ENCODE results near the gene OR2D2.
"Not testable (repeated sequence)": the region's sequence is repeated elsewhere in the genome, so short reads cannot be mapped to it uniquely, and the experiment has no call there.

OR2D2 gene

DNA sequence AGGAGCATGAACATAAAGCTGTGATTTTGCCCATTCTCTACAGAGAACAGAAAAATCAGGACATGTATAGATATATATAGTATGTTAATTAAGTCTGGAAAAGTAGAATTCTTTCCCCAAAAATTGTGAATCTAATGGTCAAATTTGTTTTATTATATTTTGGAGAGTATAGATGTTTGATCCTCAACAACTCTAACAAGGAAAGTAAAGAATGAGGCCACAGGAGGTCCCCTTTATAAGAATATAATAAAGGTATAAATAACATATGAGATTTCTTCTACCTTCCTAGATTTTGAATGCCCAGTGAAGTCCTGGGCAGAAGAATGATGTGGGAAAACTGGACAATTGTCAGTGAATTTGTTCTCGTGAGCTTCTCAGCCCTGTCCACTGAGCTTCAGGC lies 16.0 kb downstream of the OR2D2 start, which contains the start of gene OR10A4:
Gene OR10A4 (plus strand): TSS at position 301 of the 400 bp plus-strand sequence. CDS start 23 bp downstream, at position 324.
- DNase-seq = no peak

DNA sequence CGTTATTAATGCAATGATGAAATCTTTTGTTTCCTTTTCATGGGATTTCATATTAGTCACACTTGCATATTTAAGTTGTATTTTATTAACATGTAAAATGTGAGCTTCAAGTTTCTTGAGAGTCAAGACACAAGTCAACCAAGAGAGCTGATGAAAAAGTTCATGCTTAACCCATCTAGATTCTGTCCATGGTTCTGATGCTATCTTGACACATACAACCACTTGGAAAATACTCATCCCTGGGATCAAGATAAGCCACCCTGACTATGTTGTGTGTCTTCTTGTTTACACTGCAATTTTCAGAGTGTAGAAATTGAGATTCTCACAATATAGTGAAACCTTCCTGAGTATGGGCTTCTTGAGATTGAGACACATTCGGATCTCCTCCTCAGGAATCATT lies 16.5 kb downstream of the OR2D2 start:
- no peak for DNase-seq

DNA sequence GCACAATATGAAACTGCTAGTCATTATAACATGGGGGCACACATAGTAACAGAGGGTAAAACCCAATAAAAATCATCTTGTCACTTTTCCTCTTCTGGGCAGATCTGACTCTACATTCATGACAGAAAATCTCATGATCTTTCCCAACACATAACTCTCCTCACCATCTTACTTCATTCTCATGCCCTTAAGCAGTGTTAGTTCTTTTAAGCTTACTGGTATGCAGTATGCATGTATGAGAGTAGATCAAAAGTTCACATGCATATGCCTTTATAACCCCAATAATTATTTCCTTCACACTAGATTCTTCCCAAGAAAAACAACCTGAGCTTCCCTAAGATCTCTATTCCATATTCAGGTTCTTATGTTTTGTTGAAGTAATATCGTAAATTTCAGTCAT lies 21.0 kb downstream of the OR2D2 start:
- no peak for DNase-seq

DNA sequence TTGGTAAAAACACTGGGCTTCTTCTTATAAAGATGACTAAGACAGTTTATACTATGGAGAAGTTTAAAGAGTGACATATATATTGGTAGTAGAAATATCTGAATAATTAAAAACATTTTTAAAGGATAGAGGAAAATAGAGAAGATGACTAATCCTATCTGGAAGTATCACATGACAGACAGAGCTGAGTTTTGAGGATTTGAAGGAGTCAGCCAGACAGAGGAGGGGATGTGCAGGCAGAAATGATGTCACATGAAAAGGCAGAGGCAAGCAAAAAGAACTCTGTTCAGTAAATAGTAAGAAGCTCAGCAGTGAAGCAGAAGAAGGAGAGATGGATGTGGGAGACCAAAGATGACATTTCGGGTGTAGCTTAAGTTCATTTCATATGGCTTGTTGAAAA lies 27.9 kb downstream of the OR2D2 start:
- DNase-seq = no peak

DNA sequence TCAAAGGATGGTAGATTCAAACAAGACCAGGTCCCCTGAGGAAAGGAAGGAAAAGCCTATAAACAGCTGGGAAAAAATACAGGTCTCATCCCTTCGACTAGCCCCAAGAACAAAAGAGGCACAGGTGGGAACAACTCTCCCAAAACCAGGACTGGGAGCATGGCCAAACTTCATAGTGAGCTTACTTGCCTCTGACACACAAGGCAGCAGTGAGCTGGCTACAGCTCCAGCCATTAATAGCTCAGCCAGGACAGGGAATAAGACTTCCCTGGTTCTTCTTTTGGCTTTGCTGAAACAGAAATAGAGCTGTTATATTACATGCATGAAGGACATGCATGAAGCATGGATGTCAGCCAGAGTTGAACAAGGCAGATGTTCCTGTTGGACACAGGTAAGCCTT lies 29.3 kb downstream of the OR2D2 start, which contains the start of gene OR10A2:
Gene OR10A2 (plus strand): TSS at position 97 of the 400 bp plus-strand sequence. CDS start 6,698 bp downstream, outside the sequence.
- no peak for DNase-seq

DNA sequence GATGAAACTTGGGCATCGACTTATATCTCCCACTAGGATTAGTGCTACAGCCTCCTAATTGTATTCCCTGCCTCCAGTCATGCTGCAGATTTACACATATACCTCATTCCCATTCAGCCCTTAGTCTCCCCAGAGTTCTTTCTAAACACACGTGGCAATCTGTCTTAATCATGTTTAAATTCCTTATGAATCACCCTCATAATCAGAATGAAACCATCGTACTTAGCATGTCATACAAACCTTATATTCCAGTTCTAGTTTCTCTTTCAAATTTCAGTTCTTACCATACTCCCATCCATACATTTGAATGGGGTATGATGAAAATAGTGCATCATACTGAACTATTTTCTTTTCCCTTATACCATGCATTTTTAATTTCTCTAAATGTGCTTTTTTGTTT lies 35.4 kb downstream of the OR2D2 start:
- DNase-seq = no peak

DNA sequence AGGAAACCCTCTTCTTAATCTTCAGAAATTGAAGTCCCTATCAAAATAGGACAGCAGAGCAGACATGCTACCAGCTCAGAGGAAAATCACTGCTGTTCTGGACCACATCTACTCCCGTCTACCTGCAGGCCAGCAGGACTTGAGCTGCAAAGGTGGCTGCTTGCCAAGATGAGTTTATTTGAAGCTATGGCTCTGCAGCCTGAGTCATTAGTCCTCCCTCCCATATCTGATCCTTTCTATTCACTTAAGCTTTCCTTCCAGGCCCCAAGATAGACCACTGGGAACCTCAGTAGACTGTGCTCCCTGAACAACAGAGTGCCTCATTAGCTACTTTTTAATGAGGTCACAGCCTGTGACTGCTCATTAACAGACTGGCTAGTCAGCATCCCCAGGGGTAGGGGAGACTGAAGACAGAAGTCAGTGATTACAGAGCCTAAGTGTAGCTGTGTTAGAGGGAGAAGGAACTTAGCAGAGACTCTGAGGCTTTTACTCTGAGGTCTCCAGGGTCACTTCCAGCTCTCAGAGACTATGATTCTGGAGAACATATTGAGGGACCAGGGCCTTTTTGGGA lies 36.2 kb downstream of the OR2D2 start:
- no peak for DNase-seq

DNA sequence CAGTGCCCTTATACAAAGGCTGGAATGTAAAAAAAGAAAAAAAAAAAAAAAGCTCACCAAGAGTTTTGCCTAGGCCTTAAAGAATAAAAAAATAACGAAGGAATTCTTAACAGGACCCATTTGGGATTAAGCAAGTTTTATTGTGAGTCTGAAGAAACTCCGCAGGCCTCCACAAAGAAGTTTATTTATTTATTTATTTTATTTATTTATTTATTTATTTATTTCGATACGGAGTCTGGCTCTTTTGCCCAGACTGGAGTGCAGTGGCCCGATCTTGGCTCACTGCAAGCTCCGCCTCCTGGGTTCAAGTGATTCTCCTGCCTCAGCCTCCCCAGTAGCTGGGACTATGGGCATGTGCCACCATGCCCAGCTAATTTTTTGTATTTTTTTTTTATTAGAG lies 37.5 kb downstream of the OR2D2 start:
- not testable (repeated sequence) for DNase-seq

DNA sequence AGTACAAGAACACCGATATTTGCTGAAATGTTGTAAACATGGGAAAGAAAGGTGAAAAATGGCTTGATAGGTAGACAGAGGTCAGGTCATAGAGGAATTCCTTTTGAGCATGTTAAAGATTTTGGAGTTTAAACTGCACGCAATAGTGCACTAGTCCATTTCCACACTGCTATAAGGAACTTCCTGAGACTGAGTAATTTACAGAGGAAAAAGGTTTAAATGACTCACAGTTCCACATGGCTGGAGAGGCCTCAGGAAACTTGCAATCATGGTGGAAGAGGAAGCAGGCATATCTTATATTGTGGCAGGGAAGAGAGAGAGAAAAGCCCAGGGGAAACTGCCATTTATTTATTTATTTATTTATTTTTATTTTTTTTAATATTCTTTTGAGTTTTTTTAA lies 41.8 kb downstream of the OR2D2 start:
- DNase-seq = no peak

DNA sequence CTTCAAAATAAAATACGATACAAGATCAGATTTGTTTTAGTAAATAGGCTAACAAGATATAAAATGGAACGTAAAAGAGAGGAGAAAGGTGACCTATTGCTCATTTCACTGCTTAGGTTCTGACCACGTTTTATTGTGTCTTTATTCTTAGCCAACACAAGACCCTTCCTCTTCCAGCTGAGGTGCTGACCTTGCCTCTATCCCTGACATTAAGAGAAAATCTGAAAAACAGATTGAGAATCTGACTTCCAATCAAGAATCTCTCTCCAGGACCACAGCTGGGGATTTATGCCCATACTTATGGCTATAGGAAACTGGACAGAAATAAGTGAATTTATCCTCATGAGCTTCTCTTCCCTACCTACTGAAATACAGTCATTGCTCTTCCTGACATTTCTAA lies 46.9 kb downstream of the OR2D2 start, which contains the start of gene OR10A5:
Gene OR10A5 (plus strand): TSS at position 301 of the 400 bp plus-strand sequence. CDS start 0 bp downstream, at position 301.
- no peak for DNase-seq

DNA sequence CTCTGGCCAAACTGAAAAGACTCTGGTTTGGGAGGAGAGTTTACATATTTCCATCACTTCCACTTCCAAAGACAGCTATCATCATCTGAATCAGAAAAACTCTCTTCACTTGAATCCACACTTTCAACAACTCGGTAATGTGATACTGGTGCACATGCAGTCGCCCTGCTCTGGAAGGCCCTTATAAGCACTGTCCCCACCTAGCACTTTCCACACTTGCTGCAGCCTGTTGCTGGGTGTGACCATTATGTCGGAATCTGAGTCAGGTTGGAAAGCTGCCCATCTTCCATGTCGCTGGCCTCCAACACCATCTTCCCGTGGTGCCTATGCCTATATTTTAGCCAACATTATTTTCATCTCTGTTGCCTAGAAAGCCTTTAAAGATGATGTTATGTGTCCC lies 47.9 kb downstream of the OR2D2 start:
- no peak for DNase-seq

DNA sequence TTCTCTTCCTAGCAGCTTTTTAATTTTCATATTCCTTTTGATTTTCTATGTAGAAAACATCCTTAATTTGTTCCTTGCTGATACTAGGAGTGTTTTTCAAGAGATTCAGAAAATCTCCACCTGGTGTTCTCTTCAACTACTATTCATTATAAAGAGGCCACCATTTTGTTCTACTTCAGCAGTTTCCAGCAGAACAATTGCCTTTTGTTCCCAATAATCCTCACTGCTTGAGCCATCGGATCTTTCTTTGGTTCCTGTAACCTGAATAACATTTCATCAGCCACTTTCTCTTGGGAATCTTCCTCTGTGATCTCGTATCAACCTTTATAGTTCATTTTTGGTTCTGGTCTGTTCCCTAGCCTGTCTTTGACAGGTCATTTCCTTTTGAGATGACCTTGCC lies 48.6 kb downstream of the OR2D2 start:
- DNase-seq = no peak

DNA sequence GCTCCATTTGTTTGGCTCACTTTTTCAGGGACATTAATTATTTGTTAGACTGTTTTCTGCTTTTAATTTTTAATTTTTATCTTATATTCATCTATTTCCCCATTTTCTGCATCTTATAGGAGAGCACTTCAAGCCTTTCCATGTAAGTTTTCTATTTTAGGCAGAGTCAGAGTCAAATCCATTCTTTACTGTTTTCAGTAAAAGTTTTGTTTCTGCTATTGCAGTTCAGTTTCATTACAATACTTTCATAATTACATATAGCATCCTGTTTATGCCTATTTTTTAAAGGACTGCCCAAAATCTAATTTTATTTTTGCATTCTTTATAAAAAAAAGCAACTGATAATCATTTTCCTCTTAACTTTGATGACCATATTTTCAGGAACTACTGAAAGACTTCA lies 50.6 kb downstream of the OR2D2 start:
- DNase-seq = no peak

Measured in activated CD4-positive, alpha-beta T cell treated with anti-CD3 and anti-CD28 coated beads for 4 hours (primary cell).